DMS79 treated with DMSO at 0.1 percent for 48 hours (cell line): ENCODE results near the gene CLMN.

Experiments used
- DNase-seq: peaks from one replicate; lab custom pipeline; 2025; lab: John Stamatoyannopoulos, UW

CLMN gene

DNA sequence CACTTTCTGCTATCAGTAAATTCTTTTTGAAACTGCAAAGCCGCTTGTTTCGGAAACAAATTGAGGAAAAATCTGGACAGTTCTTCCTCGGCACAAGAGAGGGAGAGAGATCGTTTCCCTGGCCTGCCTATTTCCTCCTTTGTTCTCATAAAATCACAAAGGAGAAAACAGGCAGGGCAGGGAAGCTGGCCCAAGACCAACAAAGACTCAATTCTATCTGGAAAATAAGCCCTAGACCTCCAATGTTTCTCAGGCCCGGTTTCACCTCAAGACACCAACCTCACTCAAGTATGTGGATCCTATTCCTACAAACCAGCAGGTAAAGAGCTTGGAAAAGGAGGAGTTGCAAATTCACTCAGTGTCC lies 181.9 kb downstream of the CLMN start:
- peak; percentile 38 for DNase-seq

DNA sequence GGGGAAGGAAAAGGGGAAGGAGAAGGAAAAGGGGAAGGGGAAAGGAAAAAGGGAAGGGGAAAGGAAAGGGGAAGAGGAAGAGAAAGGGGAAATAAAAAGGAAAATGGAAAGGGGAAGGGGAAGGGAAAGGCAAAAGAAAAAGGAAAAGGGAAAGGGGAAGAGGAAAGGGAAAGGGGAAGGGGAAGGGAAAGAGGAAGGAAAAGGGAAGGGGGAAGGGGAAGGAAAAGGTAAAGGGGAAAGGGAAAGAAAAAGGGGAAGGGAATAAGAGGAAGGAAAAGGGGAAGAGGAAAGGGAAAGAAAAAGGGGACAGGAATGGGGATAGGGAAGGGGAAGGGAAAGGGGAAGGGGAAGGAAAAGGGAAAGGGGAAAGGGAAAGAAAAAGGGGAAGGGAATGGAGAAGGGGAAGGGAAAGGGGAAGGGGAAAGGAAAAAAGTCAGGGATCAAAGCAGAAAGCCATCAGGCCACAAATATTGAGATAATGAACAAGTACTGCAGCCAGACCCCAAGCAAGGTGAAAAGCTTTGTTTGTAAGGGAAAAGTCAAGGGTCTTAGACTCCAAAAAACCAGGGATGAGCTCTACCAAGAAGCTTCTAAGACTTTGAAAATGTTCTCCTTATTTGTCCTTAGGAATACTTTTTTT lies 182.4 kb downstream of the CLMN start:
- no peak for DNase-seq

GRCh38 chr14:95136631-95137030 lies 183.1 kb downstream of the CLMN start:
- no peak for DNase-seq

GRCh38 chr14:95134304-95134933 lies 185.3 kb downstream of the CLMN start:
- DNase-seq, result no peak

- no peak for DNase-seq
These were observed 186.4 kb downstream of the CLMN start for GRCh38 chr14:95133282-95133681.

GRCh38 chr14:95132760-95133159 lies 186.9 kb downstream of the CLMN start:
- no peak for DNase-seq
